IMR-90 (cell line): ENCODE results near the gene ANKRD9. TPM values are rescaled to one million over a fixed set of nuclear protein-coding genes. Genes with fewer than 3 reads are reported as not detected.

Source experiments
- ATAC-seq: fragments of 200-7000 bp; cut with Tn5 transposase; 2 replicates; pipeline ENCODE4 v1.9.1; 2020; ENCODE audit warnings: low read depth, mild to moderate bottlenecking, moderate library complexity
- BruUV-seq: library from RNA; stranded (reverse); fragments of 400-500 nt; replicated peaks from 2 replicates; lab custom pipeline; 2021; lab: Mats Ljungman, UMichigan
- CTCF ChIA-PET: fragments of 300-600 bp; formaldehyde crosslinking; extraction: SDS; loops from one replicate; lab custom pipeline; 2021; ENCODE audit warnings: antibody characterized with exemption; lab: Yijun Ruan, JAX
- POLR2A ChIA-PET: fragments of 300-600 bp; sonication (Branson Sonifier 250); formaldehyde crosslinking; loops from one replicate; lab custom pipeline; 2022; ENCODE audit warnings: antibody characterized with exemption; ENCODE audit not compliant: unreplicated experiment; lab: Charles Lee
- DNase-seq: peaks from one replicate; pipeline ENCODE4 v3.0.0; 2013
- H2AFZ ChIP-seq: replicated peaks from 2 replicates; pipeline ENCODE3; 2013; ENCODE audit warnings: low read length, mild to moderate bottlenecking; ENCODE audit not compliant: poor library complexity
- H2AK5ac ChIP-seq: 2 replicates; pipeline ENCODE4 v1.6.1; 2013; ENCODE audit warnings: low read depth, low read length, inconsistent platforms
- H2AK9ac ChIP-seq: replicated peaks from 2 replicates; pipeline ENCODE3; 2013; ENCODE audit warnings: mild to moderate bottlenecking, low read depth, low read length, moderate library complexity; ENCODE audit not compliant: poor library complexity
- H2BK120ac ChIP-seq: 2 replicates; pipeline ENCODE4 v1.6.1; 2013; ENCODE audit warnings: low read depth, low read length, inconsistent platforms
- H2BK15ac ChIP-seq: 3 replicates; pipeline ENCODE4 v1.6.1; 2013; ENCODE audit warnings: low read depth, low read length, inconsistent platforms
- H2BK20ac ChIP-seq: 2 replicates; pipeline ENCODE4 v1.6.1; 2013; ENCODE audit warnings: low read depth, mild to moderate bottlenecking, inconsistent platforms, low read length, moderate library complexity
- H2BK5ac ChIP-seq: 2 replicates; pipeline ENCODE4 v1.6.1; 2013; ENCODE audit warnings: mild to moderate bottlenecking, low read depth, low read length, inconsistent platforms; ENCODE audit not compliant: poor library complexity, severe bottlenecking
- H3K14ac ChIP-seq: replicated peaks from 2 replicates; pipeline ENCODE4 v1.6.1; 2013; ENCODE audit warnings: low read depth, low read length, inconsistent platforms
- H3K18ac ChIP-seq: 2 replicates; pipeline ENCODE4 v1.6.1; 2013; ENCODE audit warnings: low read depth, low read length, control low read depth
- H3K23ac ChIP-seq: 2 replicates; pipeline ENCODE4 v1.6.1; 2013; ENCODE audit warnings: low read depth, low read length, inconsistent platforms
- H3K27ac ChIP-seq: 2 replicates; pipeline ENCODE4 v1.5.1; 2013; ENCODE audit warnings: mild to moderate bottlenecking, control low read depth, low read length; ENCODE audit not compliant: insufficient read depth
- H3K27me3 ChIP-seq: 2 replicates; pipeline ENCODE4 v1.6.1; 2013; ENCODE audit warnings: low read length; ENCODE audit not compliant: control insufficient read depth, insufficient read depth
- H3K36me3 ChIP-seq: 2 replicates; pipeline ENCODE4 v1.6.1; 2013; ENCODE audit warnings: low read length, mixed read lengths; ENCODE audit not compliant: control insufficient read depth, insufficient read depth
- H3K4ac ChIP-seq: 2 replicates; pipeline ENCODE4 v1.6.1; 2013; ENCODE audit warnings: low read depth, low read length, inconsistent platforms
- H3K4me1 ChIP-seq: 2 replicates; pipeline ENCODE4 v1.6.1; 2013; ENCODE audit warnings: low read length, mixed read lengths; ENCODE audit not compliant: control insufficient read depth, insufficient read depth
- H3K4me2 ChIP-seq: 2 replicates; pipeline ENCODE4 v1.6.1; 2013; ENCODE audit warnings: low read depth, mild to moderate bottlenecking, control low read depth, low read length, moderate library complexity
- H3K4me3 ChIP-seq: 2 replicates; pipeline ENCODE4 v1.5.1; 2013; ENCODE audit warnings: low read depth, mild to moderate bottlenecking, control low read depth, low read length, moderate library complexity; ENCODE audit not compliant: insufficient read depth
- H3K56ac ChIP-seq: 2 replicates; pipeline ENCODE4 v1.6.1; 2013; ENCODE audit warnings: low read length, inconsistent platforms; ENCODE audit not compliant: insufficient read depth; ENCODE audit errors: extremely low read depth
- H3K79me1 ChIP-seq, 2 experiments: 2 replicates each; pipeline ENCODE4 v1.6.1; 2013; ENCODE audit warnings: low read length in 2 of 2, inconsistent platforms in 1 of 2, low read depth in 1 of 2
- H3K9ac ChIP-seq: 2 replicates; pipeline ENCODE4 v1.6.1; 2013; ENCODE audit warnings: low read depth, low read length, control low read depth
- H3K9me1 ChIP-seq: 2 replicates; pipeline ENCODE4 v1.6.1; 2013; ENCODE audit warnings: low read length, inconsistent platforms; ENCODE audit not compliant: insufficient read depth
- H3K9me3 ChIP-seq: 2 replicates; pipeline ENCODE4 v1.6.1; 2013; ENCODE audit warnings: low read length; ENCODE audit not compliant: control insufficient read depth, insufficient read depth
- H4K20me1 ChIP-seq: 2 replicates; pipeline ENCODE4 v1.6.1; 2013; ENCODE audit warnings: low read length, inconsistent platforms; ENCODE audit not compliant: insufficient read depth
- H4K5ac ChIP-seq: 2 replicates; pipeline ENCODE4 v1.6.1; 2013; ENCODE audit warnings: mild to moderate bottlenecking, low read depth, low read length, control low read depth
- H4K8ac ChIP-seq, 2 experiments: 2 replicates each; pipeline ENCODE4 v1.6.1; 2013; ENCODE audit warnings: low read depth in 2 of 2, low read length in 2 of 2, control low read depth in 1 of 2, inconsistent platforms in 1 of 2
- H4K91ac ChIP-seq: 2 replicates; pipeline ENCODE4 v1.6.1; 2013; ENCODE audit warnings: low read depth, low read length, inconsistent platforms; ENCODE audit not compliant: insufficient read depth
- FOS ChIP-seq: fragments of 150-350 bp; IDR thresholded peaks from 2 replicates; pipeline ENCODE4 v1.6.1; 2016; ENCODE audit warnings: low read depth, low read length
- RAD21 ChIP-seq: IDR thresholded peaks from 2 replicates; pipeline ENCODE4 v1.6.1; 2012; ENCODE audit warnings: low read length, improper control_type of control experiment
- SMC3 ChIP-seq: fragments of 150-350 bp; IDR thresholded peaks from 2 replicates; pipeline ENCODE4 v1.6.1; 2016; ENCODE audit warnings: low read depth, mild to moderate bottlenecking, antibody characterized with exemption, low read length, moderate library complexity
- WGBS, 2 experiments: methylation state at CpG; one replicate each; pipeline versions ENCODE4 v1.1.5 to v1.1.7; 2013; ENCODE audit warnings: missing lambda C conversion rate in 2 of 2; ENCODE audit not compliant: insufficient read length in 1 of 2; ENCODE audit errors: extremely low coverage in 2 of 2; 5-methylcytosine and 5-hydroxymethylcytosine counted together
- dilution Hi-C: fragments of 300-500 bp; cut with HindIII; formaldehyde crosslinking; loops from one replicate; pipeline ENCODE4 v1.14.3; 2018; ENCODE audit warnings: low sequenced_read_pairs; ENCODE audit not compliant: unreplicated experiment
- in situ Hi-C: fragments of 300-500 bp; cut with MboI; formaldehyde crosslinking; loops from 3 replicates; pipeline ENCODE4 v1.14.3; 2019; ENCODE audit warnings: low sequenced_read_pairs, inconsistent platforms, mixed read lengths
- intact Hi-C: fragments of 100-400 bp; cut with micrococcal nuclease; formaldehyde crosslinking; loops from 2 replicates; pipeline ENCODE4 v1.10.0; 2022
- polyA plus RNA-seq, 3 experiments: library from polyadenylated mRNA; depleted of rRNA; stranded (reverse); fragments of >200 nt; gene quantifications; 2 replicates each; pipeline ENCODE4 v1.2.3, GENCODE V29; 2012; ENCODE audit warnings: low replicate concordance in 1 of 3
- total RNA-seq: library from RNA; depleted of rRNA; stranded (reverse); fragments of >200 nt; gene quantifications from 2 replicates; pipeline ENCODE4 v1.2.3, GENCODE V29; 2012

Gene ANKRD9
- total and polyA plus RNA-seq, 2 of the 4 experiments (the other 2 are of a cell fraction): 3.9 to 15.7 TPM

DNA sequence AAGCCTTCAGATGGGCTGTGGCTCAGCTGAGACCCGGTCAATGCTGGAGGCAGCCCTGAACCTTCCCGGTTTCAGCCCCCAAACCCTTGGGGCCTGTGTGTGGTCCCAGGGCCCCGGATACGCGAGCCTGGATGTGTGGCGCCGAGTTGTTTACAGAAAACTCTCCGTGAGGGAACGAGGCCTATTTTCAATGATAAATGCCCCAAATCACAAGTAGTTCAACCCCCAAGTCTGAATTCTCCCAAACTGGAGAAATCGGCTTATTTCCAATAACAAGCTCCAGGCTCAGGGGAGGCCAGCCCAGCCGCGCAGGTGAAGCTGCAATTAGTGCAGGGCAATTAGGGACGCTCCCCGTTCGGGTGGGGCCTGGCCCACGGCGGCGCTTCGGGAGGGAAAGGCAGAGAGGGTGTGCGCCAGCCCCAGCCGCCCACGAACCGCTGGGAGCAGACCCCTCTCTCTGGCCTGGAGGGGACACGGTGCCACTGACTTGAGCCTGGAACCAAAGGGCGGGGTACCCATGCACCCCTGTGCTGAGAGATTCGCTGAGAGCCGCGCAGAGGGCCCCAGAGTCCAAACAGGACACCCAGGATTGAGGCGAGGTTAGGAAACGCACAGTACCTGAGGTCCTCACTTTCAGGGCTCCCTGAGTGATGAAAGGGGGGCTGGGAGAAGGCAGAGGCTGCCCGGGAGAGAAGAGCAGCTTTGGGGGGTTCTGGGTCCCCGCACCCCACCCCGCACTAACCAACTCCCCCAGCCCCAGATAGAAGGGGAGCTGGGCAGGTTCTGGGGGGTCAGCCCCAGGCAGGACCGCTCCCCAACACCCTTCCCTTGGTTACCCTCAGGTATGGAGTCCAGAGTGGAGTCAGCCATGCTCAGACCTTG is 14.2 kb upstream of the ANKRD9 start:
- CTCF ChIA-PET: interaction anchor here (0.7 to 1.3 kb wide), 8 partner anchors 14 to 149 kb away, joined by 3 to 7 read pairs (median 4); partner anchors contain the start of gene ANKRD9
- dilution Hi-C loops: no loop called here
- no peak overlapping the region for H3K56ac ChIP-seq

More for the DNA sequence above, 14.2 kb upstream of the ANKRD9 start:
- H3K36me3 ChIP-seq: no peaks in the 10 kb centered on the region
- DNase-seq (no peak), ATAC-seq (no peak)
- H2BK5ac ChIP-seq: no peak overlapping the region
- peak overlapping the region; percentile 60 for H4K5ac ChIP-seq
- H3K4me3 ChIP-seq: no peak overlapping the region
- no peak overlapping the region for H3K18ac ChIP-seq
- no peak overlapping the region for H3K23ac ChIP-seq
- peak overlapping the region; percentile 53 to 78 for H4K8ac ChIP-seq
- H3K79me1 ChIP-seq: peaks cover 0 to 9% of the 10 kb centered on the region in 2 experiments; a peak in 1 of 4 replicates
- peak overlapping the region; percentile 60; the same call in 1 of the 2 replicates for H2AK5ac ChIP-seq
- BruUV-seq: no TSS peak
- POLR2A ChIA-PET: no interaction called here
- no peaks in the 10 kb centered on the region for H3K27me3 ChIP-seq
- 0 out of 2 replicates have a peak overlapping the region, but pooled peaks have one; percentile 5 for H2BK20ac ChIP-seq
- H2AK9ac ChIP-seq: peak overlapping the region; percentile 55
- peaks cover 3% of the 10 kb centered on the region; the same call in 1 of the 2 replicates for H3K9me1 ChIP-seq
- H3K27ac ChIP-seq: no peak overlapping the region
- peak overlapping the region; percentile 42 for H3K4me2 ChIP-seq
- H4K91ac ChIP-seq: peak overlapping the region; percentile 40; the same call in 1 of the 2 replicates
- 42% methylated on average over 28 of the region's 34 CpGs; no CpG with 5 or more reads in 1 of the 2 experiments for WGBS, 2 experiments
- peak overlapping the region; percentile 65 for H3K4ac ChIP-seq
- H2AFZ ChIP-seq: peak overlapping the region; percentile 91
- H3K14ac ChIP-seq: no peak overlapping the region; the same call in 1 of the 2 replicates
- TF ChIP-seq SMC3: no peak
- no peak for TF ChIP-seq RAD21
- TF ChIP-seq FOS: no peak
- no peaks in the 10 kb centered on the region for H4K20me1 ChIP-seq
- intact Hi-C loops (loop anchor here (1.0 to 5.0 kb wide), 2 partner anchors 68 to 393 kb away; partner anchors contain the start of gene RCOR1), in situ Hi-C loops (no loop called here)
- H3K9me3 ChIP-seq: no peaks in the 10 kb centered on the region
- H2BK15ac ChIP-seq: no peak overlapping the region
- H3K9ac ChIP-seq: peak overlapping the region; percentile 28; the same call in 1 of the 2 replicates
- peaks cover 6% of the 10 kb centered on the region; the same call in 1 of the 2 replicates for H3K4me1 ChIP-seq
- no peak overlapping the region; the same call in 1 of the 2 replicates for H2BK120ac ChIP-seq
